B cell (primary cell): Measurements from ENCODE around the gene BOD1L2. TPM values are rescaled to one million over a fixed set of nuclear protein-coding genes. Genes with fewer than 3 reads are reported as not detected.

ENCODE experiments used
- ATAC-seq: fragments of 200-7000 bp; cut with Tn5 transposase; one replicate; pipeline ENCODE4 v1.10.0; 2021; ENCODE audit warnings: low read depth, mild to moderate bottlenecking, moderate number of reproducible peaks, moderate library complexity
- CTCF ChIA-PET: fragments of 350-600 bp; sonication (Branson Sonifier 250); formaldehyde crosslinking; loops from one replicate; lab custom pipeline; 2021; ENCODE audit warnings: antibody characterized with exemption, inconsistent platforms; lab: Charles Lee
- POLR2A ChIA-PET: fragments of 350-600 bp; sonication (Branson Sonifier 250); formaldehyde crosslinking; loops from one replicate; lab custom pipeline; 2021; ENCODE audit warnings: antibody characterized with exemption; lab: Charles Lee
- DNase-seq: peaks from one replicate; pipeline ENCODE4 v3.0.0; 2013
- H2AFZ ChIP-seq: 2 replicates; pipeline ENCODE4 v1.6.1; 2012; ENCODE audit warnings: mild to moderate bottlenecking, low read depth, low read length; ENCODE audit not compliant: insufficient read depth, poor library complexity, severe bottlenecking
- H3K27ac ChIP-seq, 2 donors: 1 replicate in 1 of 2; 2 replicates in 1 of 2; pipeline ENCODE4 v1.5.1; 2012 to 2013; ENCODE audit warnings: low read length in 2 of 2, mild to moderate bottlenecking in 2 of 2, moderate library complexity in 1 of 2
- H3K27me3 ChIP-seq, 4 experiments: fragments of 200-600 bp in 1 of 4; sonication (generic) in 1 of 4; replicated peaks in 1 of 4; 1 replicate in 2 of 4; 2 replicates in 2 of 4; pipeline versions ENCODE4 v1.6.1 to v1.7.0; 2013 to 2016; ENCODE audit warnings: low read length in 3 of 4, mild to moderate bottlenecking in 2 of 4, mixed read lengths in 1 of 4, moderate library complexity in 1 of 4; ENCODE audit not compliant: insufficient read depth in 4 of 4, control insufficient read depth in 3 of 4; ENCODE audit errors: control extremely low read depth in 1 of 4
- H3K36me3 ChIP-seq, 2 experiments: replicated peaks in 1 of 2; 1 replicate in 1 of 2; 2 replicates in 1 of 2; pipeline versions ENCODE4 v1.6.1 to v1.7.1; 2013; ENCODE audit warnings: low read length in 1 of 2; ENCODE audit not compliant: insufficient read depth in 2 of 2, control insufficient read depth in 1 of 2; ENCODE audit errors: control extremely low read depth in 1 of 2, extremely low read depth in 1 of 2
- H3K4me1 ChIP-seq, 2 donors: fragments of 200-600 bp in 1 of 2; sonication (generic) in 1 of 2; 1 replicate in 1 of 2; 2 replicates in 1 of 2; pipeline versions ENCODE4 v1.5.1 to v1.6.1; 2013 to 2017; ENCODE audit warnings: low read length in 2 of 2; ENCODE audit not compliant: control insufficient read depth in 2 of 2, insufficient read depth in 2 of 2
- H3K4me2 ChIP-seq: replicated peaks from 2 replicates; pipeline ENCODE3; 2012; ENCODE audit warnings: mild to moderate bottlenecking, low read depth, low read length; ENCODE audit not compliant: poor library complexity, severe bottlenecking
- H3K4me3 ChIP-seq, 5 experiments: fragments of 200-600 bp in 1 of 5; sonication (generic) in 1 of 5; 1 replicate in 3 of 5; 2 replicates in 2 of 5; pipeline versions ENCODE4 v1.5.1 to v1.7.0; 2011 to 2016; ENCODE audit warnings: low read length in 4 of 5, mild to moderate bottlenecking in 4 of 5, low read depth in 2 of 5, control low read depth in 1 of 5, moderate library complexity in 1 of 5; ENCODE audit not compliant: insufficient read depth in 1 of 5; ENCODE audit errors: control extremely low read depth in 1 of 5, extremely low read depth in 1 of 5
- H3K79me2 ChIP-seq: fragments of 200-600 bp; sonication (generic); one replicate; pipeline ENCODE4 v1.6.0; 2016; ENCODE audit warnings: low read length; ENCODE audit not compliant: control insufficient read depth, insufficient read depth
- H3K9ac ChIP-seq: fragments of 200-600 bp; sonication (generic); 2 replicates; pipeline ENCODE4 v1.6.1; 2017; ENCODE audit warnings: mild to moderate bottlenecking, low read length, moderate library complexity
- H3K9me3 ChIP-seq, 3 donors: one replicate each; pipeline versions ENCODE4 v1.6.1 to v1.7.1; 2013; ENCODE audit warnings: low read length in 2 of 3; ENCODE audit not compliant: control insufficient read depth in 2 of 3, insufficient read depth in 1 of 3; ENCODE audit errors: control extremely low read depth in 1 of 3
- H4K20me1 ChIP-seq: 2 replicates; pipeline ENCODE4 v1.6.0; 2012; ENCODE audit warnings: mild to moderate bottlenecking, low read length; ENCODE audit not compliant: insufficient read depth, control insufficient read depth, poor library complexity, severe bottlenecking
- H3K27ac Mint-ChIP-seq: one replicate; pipeline ENCODE4 v1.8.0; 2021; ENCODE audit warnings: mixed read lengths
- H3K27me3 Mint-ChIP-seq: one replicate; pipeline ENCODE4 v1.8.0; 2021; ENCODE audit warnings: mixed read lengths
- H3K4me1 Mint-ChIP-seq: one replicate; pipeline ENCODE4 v1.8.0; 2021; ENCODE audit warnings: mixed read lengths
- H3K4me3 Mint-ChIP-seq: one replicate; pipeline ENCODE4 v1.8.0; 2021; ENCODE audit warnings: mixed read lengths
- H3K9me3 Mint-ChIP-seq: one replicate; pipeline ENCODE4 v1.8.0; 2022; ENCODE audit warnings: mixed read lengths; ENCODE audit not compliant: insufficient read depth
- EZH2 ChIP-seq: IDR thresholded peaks from 2 replicates; pipeline ENCODE4 v1.6.1; 2012; ENCODE audit warnings: borderline replicate concordance, low read depth, mild to moderate bottlenecking, moderate library complexity, low read length; ENCODE audit not compliant: insufficient read depth, poor library complexity, severe bottlenecking
- WGBS: methylation state at CpG from one replicate; pipeline ENCODE4 v1.1.5; 2013; ENCODE audit warnings: missing lambda C conversion rate; ENCODE audit not compliant: insufficient coverage; 5-methylcytosine and 5-hydroxymethylcytosine counted together
- intact Hi-C: fragments of 100-400 bp; cut with micrococcal nuclease; formaldehyde crosslinking; loops from one replicate; pipeline ENCODE4 v1.10.0; 2022
- polyA plus RNA-seq: library from polyadenylated mRNA; depleted of rRNA; stranded (reverse); fragments of >200 nt; gene quantifications from 2 replicates; pipeline ENCODE4 v1.2.3, GENCODE V29; 2012
- total RNA-seq, 2 donors: library from RNA; stranded (reverse); fragments of 120-200 nt in 1 of 2; gene quantifications; 1 replicate in 1 of 2; 2 replicates in 1 of 2; pipeline versions ENCODE4 v1.2.3 to v1.2.4, GENCODE V29; 2013 to 2022
- TF ChIP-seq, protein P1 (sequence below): fragments of 200-600 bp; IDR thresholded peaks from one replicate; pipeline ENCODE4 v1.8.0; 2022; ENCODE audit warnings: antibody characterized with exemption, mild to moderate bottlenecking

BOD1L2 gene
- total and polyA plus RNA-seq, 2 donors (not counting 1 experiment from before 2014, with no cell fraction given): not detected

GRCh38 chr18:57149531-57149930 lies 2.6 kb downstream of the BOD1L2 start:
- ChIA-PET CTCF (no interaction called here), POLR2A (no interaction called here)
- WGBS: 13% methylated on average over 1 of the region's 4 CpGs
- no peak for DNase-seq
- intact Hi-C loops: no loop called here
- Histone ChIP-seq H3K27ac (no peak overlapping the region), H3K9ac (no peak overlapping the region), H3K4me3 (no peak overlapping the region), H3K4me2 (no peak overlapping the region), H3K9me3 (peaks cover 0 to 9% (median 1%) of the 10 kb centered on the region in 3 donors), H3K36me3 (no peaks in the 10 kb centered on the region), H3K79me2 (no peaks in the 10 kb centered on the region), H3K27me3 (peaks cover 0 to 28% (median 15%) of the 10 kb centered on the region in 4 experiments), H3K4me1 (peaks cover 3% of the 10 kb centered on the region in 2 donors), H4K20me1 (no peaks in the 10 kb centered on the region), H2AFZ (no peak overlapping the region)
- H3K27me3 Mint-ChIP-seq: peaks cover 80% of the 10 kb centered on the region
- H3K4me1 Mint-ChIP-seq: peaks cover 10% of the 10 kb centered on the region
- H3K9me3 Mint-ChIP-seq: no peaks in the 10 kb centered on the region
- TF ChIP-seq EZH2: no peak
- no peak overlapping the region for H3K4me3 Mint-ChIP-seq
- ATAC-seq: no peak
- H3K27ac Mint-ChIP-seq: no peak overlapping the region

DNA sequence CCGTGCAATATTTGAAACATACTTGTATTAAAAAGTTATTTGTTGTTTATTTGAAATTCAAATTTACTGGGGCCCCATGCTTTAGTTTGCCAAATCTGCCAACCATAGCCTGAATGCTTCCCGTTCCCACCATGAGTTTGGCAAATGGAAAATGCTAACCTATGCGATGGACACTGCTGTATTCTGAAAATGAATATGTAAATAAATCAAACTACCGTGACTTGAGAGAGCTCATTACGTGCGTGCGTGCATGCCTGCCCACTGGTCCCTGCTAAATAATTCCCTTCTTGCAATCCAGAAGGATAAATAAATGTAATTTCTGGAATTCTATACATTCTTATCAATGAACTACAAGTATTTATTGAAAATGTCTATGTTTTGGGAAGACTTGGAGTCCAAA lies 3.2 kb downstream of the BOD1L2 start:
- H3K27ac Mint-ChIP-seq: no peak overlapping the region
- CTCF ChIA-PET: no interaction called here
- Histone ChIP-seq H3K4me1 (peaks cover 3% of the 10 kb centered on the region in 2 donors), H3K79me2 (no peaks in the 10 kb centered on the region), H3K9ac (no peak overlapping the region), H3K36me3 (no peaks in the 10 kb centered on the region), H3K4me2 (no peak overlapping the region), H3K27ac (no peak overlapping the region), H3K4me3 (no peak overlapping the region), H2AFZ (no peak overlapping the region), H4K20me1 (no peaks in the 10 kb centered on the region), H3K9me3 (peaks cover 0 to 9% (median 1%) of the 10 kb centered on the region in 3 donors), H3K27me3 (peaks cover 0 to 31% (median 15%) of the 10 kb centered on the region in 4 experiments)
- DNase-seq: no peak
- no peak overlapping the region for H3K4me3 Mint-ChIP-seq
- H3K9me3 Mint-ChIP-seq: no peaks in the 10 kb centered on the region
- no CpG with 5 or more reads among the region's 7 CpGs for WGBS
- peaks cover 10% of the 10 kb centered on the region for H3K4me1 Mint-ChIP-seq
- TF ChIP-seq, protein P1, sequence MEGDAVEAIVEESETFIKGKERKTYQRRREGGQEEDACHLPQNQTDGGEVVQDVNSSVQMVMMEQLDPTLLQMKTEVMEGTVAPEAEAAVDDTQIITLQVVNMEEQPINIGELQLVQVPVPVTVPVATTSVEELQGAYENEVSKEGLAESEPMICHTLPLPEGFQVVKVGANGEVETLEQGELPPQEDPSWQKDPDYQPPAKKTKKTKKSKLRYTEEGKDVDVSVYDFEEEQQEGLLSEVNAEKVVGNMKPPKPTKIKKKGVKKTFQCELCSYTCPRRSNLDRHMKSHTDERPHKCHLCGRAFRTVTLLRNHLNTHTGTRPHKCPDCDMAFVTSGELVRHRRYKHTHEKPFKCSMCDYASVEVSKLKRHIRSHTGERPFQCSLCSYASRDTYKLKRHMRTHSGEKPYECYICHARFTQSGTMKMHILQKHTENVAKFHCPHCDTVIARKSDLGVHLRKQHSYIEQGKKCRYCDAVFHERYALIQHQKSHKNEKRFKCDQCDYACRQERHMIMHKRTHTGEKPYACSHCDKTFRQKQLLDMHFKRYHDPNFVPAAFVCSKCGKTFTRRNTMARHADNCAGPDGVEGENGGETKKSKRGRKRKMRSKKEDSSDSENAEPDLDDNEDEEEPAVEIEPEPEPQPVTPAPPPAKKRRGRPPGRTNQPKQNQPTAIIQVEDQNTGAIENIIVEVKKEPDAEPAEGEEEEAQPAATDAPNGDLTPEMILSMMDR: no peak
- TF ChIP-seq EZH2: no peak
- POLR2A ChIA-PET: no interaction called here
- no peak for ATAC-seq
- peaks cover 74% of the 10 kb centered on the region for H3K27me3 Mint-ChIP-seq
- intact Hi-C loops: no loop called here
